GM21786 (cell line): ENCODE measurements around the gene LEAP2.

Source experiments
- ATAC-seq: cut with Tn5 transposase; IDR thresholded peaks from one replicate; pipeline ENCODE4 v1.9.1; 2021; ENCODE audit not compliant: unreplicated experiment

The LEAP2 gene

GRCh38 chr5:132876020-132876759 lies 2.7 kb downstream of the LEAP2 start:
- ATAC-seq = no peak

DNA sequence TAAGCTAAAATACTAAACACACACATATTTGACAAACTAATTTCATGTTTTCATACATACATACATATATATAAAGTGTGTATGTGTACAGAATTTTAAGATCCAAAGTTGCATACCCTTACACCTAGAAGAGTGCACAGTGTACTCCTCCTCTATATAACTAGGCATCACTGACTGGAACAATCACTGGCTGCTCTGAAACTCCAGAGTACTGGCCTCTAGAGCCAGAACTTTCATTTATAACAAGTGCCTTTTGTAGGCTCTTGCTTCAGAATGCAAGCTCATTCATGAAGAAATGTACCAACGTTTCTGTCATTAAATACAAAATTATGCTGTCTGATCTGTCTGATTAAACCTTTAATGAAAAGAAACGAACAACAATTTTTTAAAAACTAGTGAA lies 4.0 kb downstream of the LEAP2 start:
- no peak for ATAC-seq

GRCh38 chr5:132877938-132878337 lies 4.5 kb downstream of the LEAP2 start:
- ATAC-seq = no peak

DNA sequence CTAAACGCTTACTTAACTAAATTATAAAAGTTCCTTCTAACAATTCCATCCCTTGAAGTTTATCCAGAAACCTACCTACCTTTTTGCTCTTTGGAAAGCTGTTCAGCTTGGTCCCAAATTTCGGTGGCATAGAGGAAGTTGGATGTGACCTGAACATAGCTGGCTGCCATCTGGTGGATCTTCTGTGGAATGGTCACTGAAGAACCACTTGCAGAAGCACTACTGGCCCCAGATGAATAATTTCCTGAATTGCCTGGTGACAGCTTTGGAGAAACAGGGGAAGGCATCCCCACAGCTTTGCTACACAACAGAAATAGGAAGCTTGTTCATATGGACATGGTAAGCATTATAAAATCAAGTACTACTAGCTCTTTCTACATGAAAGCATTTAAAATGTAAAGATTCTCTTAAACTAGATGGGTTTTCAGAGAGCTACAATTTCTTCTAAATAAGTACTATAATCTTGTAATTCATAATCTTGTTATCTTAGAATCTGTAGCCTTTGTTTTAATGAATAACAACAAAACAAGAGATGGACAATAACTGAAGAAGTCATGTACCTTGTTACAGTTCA lies 9.9 kb downstream of the LEAP2 start:
- ATAC-seq = no peak

- no peak for ATAC-seq
These were observed 11.1 kb downstream of the LEAP2 start for GRCh38 chr5:132884548-132884947.

- ATAC-seq = no peak
These were observed 12.8 kb downstream of the LEAP2 start for GRCh38 chr5:132886064-132886823.

GRCh38 chr5:132887283-132887682 lies 13.8 kb downstream of the LEAP2 start:
- ATAC-seq = no peak

GRCh38 chr5:132889501-132889900 lies 16.0 kb downstream of the LEAP2 start:
- no peak for ATAC-seq

DNA sequence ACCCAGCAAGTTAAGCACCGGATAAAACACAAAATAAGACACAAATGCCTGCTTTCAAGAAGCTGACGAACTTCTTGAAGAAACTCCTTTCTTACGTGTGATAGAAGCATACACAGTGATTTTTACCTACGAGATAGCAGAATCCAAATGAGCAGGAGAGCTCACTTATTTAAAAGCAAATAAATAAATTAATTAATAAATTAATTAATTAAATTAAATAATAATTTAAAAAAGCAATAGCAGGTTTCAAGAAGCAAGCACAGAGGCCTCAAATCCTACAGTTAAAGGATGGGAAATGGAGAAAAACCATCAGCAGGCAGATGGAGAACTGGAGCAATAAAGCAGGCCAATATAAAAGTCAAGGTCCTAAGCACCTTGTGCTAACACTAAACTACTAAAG lies 17.3 kb downstream of the LEAP2 start:
- ATAC-seq = no peak

GRCh38 chr5:132895719-132896305 lies 22.3 kb downstream of the LEAP2 start:
- no peak for ATAC-seq

DNA sequence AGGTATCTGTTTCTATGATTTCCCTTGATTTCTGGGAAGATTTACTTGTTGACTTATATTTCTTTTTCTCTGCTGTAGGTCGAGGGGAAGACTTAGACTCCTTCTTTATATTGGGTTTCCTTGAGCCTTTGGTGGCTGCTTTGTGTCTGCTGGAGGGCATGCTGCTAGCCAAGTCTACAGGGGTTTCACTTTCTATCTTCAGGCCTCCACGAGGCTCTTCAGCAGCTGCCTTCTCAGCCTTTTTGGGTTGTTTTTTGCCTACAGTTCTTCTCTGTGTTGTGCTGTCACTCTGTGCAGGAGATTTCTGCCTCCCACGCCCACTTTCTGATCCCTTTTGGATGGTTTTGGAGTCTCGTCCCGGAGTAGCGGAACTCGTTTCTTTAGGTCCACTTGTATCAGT lies 23.2 kb downstream of the LEAP2 start:
- no peak for ATAC-seq

- ATAC-seq = no peak
These were observed 24.6 kb downstream of the LEAP2 start for GRCh38 chr5:132898094-132898493.

DNA sequence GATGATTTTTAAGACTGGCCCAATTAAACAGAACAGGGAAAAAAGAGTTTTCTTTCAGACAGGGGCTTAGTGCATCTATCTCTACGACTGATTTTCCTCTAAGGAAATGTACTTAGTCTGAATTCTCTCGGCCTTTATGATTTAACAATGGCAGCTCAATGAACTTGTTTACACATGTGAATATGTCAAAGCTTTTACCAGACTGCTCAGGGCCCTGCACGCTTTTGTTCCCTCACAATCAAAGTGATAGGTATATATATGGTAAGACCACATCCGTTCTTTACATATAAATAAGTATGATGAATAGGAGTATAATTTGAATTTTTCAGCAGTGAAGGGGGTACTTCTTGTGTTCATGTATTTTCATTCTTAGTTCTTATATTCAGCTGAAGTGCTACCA lies 27.6 kb downstream of the LEAP2 start:
- no peak for ATAC-seq

GRCh38 chr5:132901730-132902129 lies 28.3 kb downstream of the LEAP2 start:
- ATAC-seq = no peak

DNA sequence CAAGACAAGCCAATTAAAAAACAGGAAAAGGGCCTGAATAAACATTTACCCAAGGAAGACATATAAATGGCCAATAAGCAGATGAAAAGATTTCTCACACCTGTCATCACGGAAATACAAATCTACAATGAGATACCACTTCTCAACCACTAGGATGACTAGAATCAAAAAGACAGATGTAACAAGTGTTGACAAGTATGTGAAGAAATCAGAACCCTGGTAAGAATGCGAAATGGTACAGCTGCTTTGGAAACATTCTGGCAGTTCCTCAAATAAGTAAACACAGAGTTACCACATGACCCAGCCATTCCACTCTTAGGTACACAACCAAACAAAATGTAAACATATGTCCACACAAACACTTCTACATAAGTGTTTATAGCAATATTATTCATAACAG lies 32.5 kb downstream of the LEAP2 start:
- no peak for ATAC-seq

- no peak for ATAC-seq
These were observed 33.7 kb downstream of the LEAP2 start for GRCh38 chr5:132907161-132907560.

GRCh38 chr5:132909702-132910101 lies 36.2 kb downstream of the LEAP2 start:
- ATAC-seq = no peak

DNA sequence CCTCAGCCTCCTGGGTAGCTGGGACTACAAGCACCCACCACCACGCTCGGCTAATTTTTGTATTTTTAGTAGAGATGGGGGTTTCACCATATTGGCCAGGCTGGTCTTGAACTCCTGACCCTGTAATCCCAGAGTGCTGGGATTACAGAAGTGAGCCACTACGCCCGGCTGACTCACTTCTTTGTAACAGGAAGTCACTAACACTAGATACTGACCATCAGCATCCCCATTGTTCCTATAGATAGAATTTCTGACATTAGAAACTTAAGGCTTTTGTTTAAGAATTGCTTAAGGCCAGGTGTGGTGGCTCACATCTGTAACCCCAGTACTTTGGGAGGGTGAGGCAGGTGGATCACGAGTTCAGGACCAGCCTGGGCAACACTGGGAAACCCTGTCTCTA lies 42.2 kb downstream of the LEAP2 start:
- ATAC-seq = no peak

DNA sequence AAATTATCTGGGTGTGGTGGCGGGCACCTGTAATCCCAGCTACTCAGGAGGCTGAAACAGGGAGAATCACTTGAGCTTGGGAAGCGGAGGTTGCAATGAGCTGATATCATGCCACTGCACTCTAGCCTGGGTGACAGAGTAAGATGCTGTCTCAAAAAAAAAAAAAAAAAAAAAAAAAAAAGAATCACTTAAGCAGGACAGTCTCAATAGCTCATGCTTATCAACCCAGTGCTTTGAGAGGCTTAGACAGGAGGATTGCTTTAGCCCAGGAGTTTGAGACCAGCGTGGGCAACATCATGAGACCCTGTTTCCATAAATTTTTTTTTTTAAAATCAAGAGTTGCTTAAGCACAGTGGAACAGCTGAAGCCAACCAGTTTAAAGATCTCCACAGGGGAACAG lies 42.6 kb downstream of the LEAP2 start:
- no peak for ATAC-seq
